PC-9 (cell line): ENCODE data around the gene UGT1A1. TPM values are rescaled to one million over a fixed set of nuclear protein-coding genes. Genes with fewer than 3 reads are reported as not detected.
A peak's percentile ranks its signal among the peaks of the same experiment; 100 is the strongest.

Experiments used
- BruUV-seq: library from RNA; stranded (reverse); fragments of 400-500 nt; replicated peaks from 2 replicates; lab custom pipeline; 2021; lab: Mats Ljungman, UMichigan
- CTCF ChIA-PET: fragments of 300-600 bp; sonication (Branson Sonifier 250); formaldehyde crosslinking; loops from one replicate; lab custom pipeline; 2022; ENCODE audit warnings: antibody characterized with exemption; lab: Charles Lee
- POLR2A ChIA-PET: fragments of 300-600 bp; sonication (Branson Sonifier 250); formaldehyde crosslinking; loops from one replicate; lab custom pipeline; 2022; ENCODE audit warnings: antibody characterized with exemption; ENCODE audit not compliant: unreplicated experiment; lab: Charles Lee
- DNase-seq, 2 experiments: peaks; one replicate each; pipeline versions ENCODE4 v3.0.0 to v3.0.0-alpha.2; 2015 to 2022; ENCODE audit warnings: mixed read lengths in 1 of 2
- H2AFZ ChIP-seq: fragments of 200-600 bp; sonication (generic); 2 replicates; pipeline ENCODE4 v1.8.1; 2017; ENCODE audit warnings: antibody characterized with exemption
- H3F3A ChIP-seq: fragments of 200-600 bp; sonication (generic); 2 replicates; pipeline ENCODE4 v1.8.1; 2017; ENCODE audit warnings: antibody characterized with exemption, mild to moderate bottlenecking, low read depth; ENCODE audit not compliant: insufficient read depth
- H3K27ac ChIP-seq: fragments of 200-600 bp; sonication (generic); 2 replicates; pipeline ENCODE4 v1.6.1; 2016; ENCODE audit warnings: mixed run types
- H3K27me3 ChIP-seq: fragments of 200-600 bp; sonication (generic); 2 replicates; pipeline ENCODE4 v1.6.1; 2016; ENCODE audit warnings: low read depth, mixed run types; ENCODE audit not compliant: insufficient read depth
- H3K36me3 ChIP-seq: fragments of 200-600 bp; sonication (generic); 2 replicates; pipeline ENCODE4 v1.6.1; 2016; ENCODE audit warnings: low read depth, mixed run types
- H3K4me1 ChIP-seq: fragments of 200-600 bp; sonication (generic); replicated peaks from 2 replicates; pipeline ENCODE4 v1.6.1; 2016; ENCODE audit warnings: mixed run types; ENCODE audit not compliant: insufficient read depth
- H3K4me2 ChIP-seq: fragments of 200-600 bp; sonication (generic); 2 replicates; pipeline ENCODE4 v1.6.1; 2017; ENCODE audit warnings: mixed run types
- H3K4me3 ChIP-seq: fragments of 200-600 bp; sonication (generic); 2 replicates; pipeline ENCODE4 v1.6.1; 2016; ENCODE audit warnings: mixed run types
- H3K79me2 ChIP-seq: fragments of 200-600 bp; sonication (generic); 2 replicates; pipeline ENCODE4 v1.6.1; 2017; ENCODE audit warnings: low read depth, mixed run types
- H3K9me2 ChIP-seq: fragments of 200-600 bp; sonication (generic); 2 replicates; pipeline ENCODE4 v1.8.1; 2017; ENCODE audit warnings: mild to moderate bottlenecking; ENCODE audit not compliant: insufficient read depth
- H3K9me3 ChIP-seq: fragments of 200-600 bp; sonication (generic); 2 replicates; pipeline ENCODE4 v1.8.1; 2016; ENCODE audit warnings: low read depth; ENCODE audit not compliant: insufficient read depth
- H4K20me1 ChIP-seq: fragments of 200-600 bp; sonication (generic); 2 replicates; pipeline ENCODE4 v1.8.1; 2017; ENCODE audit not compliant: insufficient read depth
- EZH2 ChIP-seq: fragments of 200-600 bp; sonication (generic); IDR thresholded peaks from 2 replicates; pipeline ENCODE4 v1.8.0; 2017; ENCODE audit warnings: antibody characterized with exemption, low read depth
- intact Hi-C: fragments of 100-400 bp; cut with micrococcal nuclease; formaldehyde crosslinking; loops from one replicate; pipeline ENCODE4 v1.10.0; 2022; ENCODE audit not compliant: unreplicated experiment
- total RNA-seq: library from RNA; stranded (reverse); gene quantifications from 2 replicates; pipeline ENCODE4 v1.2.3, GENCODE V29; 2021
- TF ChIP-seq, protein P1 (sequence below): fragments of 200-600 bp; sonication (generic); conservative IDR thresholded peaks from 2 replicates; pipeline ENCODE4 v1.6.1; 2017; ENCODE audit warnings: mixed run types, antibody characterized with exemption, mild to moderate bottlenecking, moderate library complexity

Gene UGT1A1
- total RNA-seq, 1 experiment from 2014 or later, result 64.8 TPM

DNA sequence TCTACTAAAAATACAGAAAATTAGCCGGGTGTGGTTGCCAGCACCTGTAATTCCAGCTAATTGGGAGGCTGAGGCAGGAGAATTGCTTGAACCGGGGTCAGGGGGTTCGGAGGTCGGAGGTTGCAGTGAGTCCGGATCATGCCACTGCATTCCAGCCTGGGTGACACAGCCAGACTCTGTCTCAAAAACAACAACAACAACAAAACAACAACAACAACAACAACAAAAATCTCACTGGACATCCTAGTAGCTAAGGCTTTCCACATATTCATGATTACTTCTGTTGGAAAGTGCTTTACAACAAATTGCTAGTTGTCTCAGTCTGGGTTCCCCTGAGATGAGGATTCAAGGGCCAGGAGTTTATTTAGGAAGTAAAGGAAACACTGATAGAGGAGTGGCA, 13.8 kb downstream of the UGT1A1 start:
- Histone ChIP-seq H3K27me3 (no peaks in the 10 kb centered on the region), H3K79me2 (no peaks in the 10 kb centered on the region; the same call in 1 of the 2 replicates), H3K4me1 (no peaks in the 10 kb centered on the region), H3K27ac (no peak overlapping the region), H3K9me3 (no peaks in the 10 kb centered on the region; the same call in 1 of the 2 replicates), H2AFZ (no peak overlapping the region), H3K4me3 (no peak overlapping the region), H3K4me2 (no peak overlapping the region), H4K20me1 (peaks cover 5% of the 10 kb centered on the region; the same call in 1 of the 2 replicates), H3K9me2 (no peaks in the 10 kb centered on the region), H3K36me3 (peaks cover 39% of the 10 kb centered on the region), H3F3A (peaks cover 70% of the 10 kb centered on the region; the same call in 1 of the 2 replicates)
- intact Hi-C loops, result no loop called here
- no TSS peak for BruUV-seq
- TF ChIP-seq, protein P1, sequence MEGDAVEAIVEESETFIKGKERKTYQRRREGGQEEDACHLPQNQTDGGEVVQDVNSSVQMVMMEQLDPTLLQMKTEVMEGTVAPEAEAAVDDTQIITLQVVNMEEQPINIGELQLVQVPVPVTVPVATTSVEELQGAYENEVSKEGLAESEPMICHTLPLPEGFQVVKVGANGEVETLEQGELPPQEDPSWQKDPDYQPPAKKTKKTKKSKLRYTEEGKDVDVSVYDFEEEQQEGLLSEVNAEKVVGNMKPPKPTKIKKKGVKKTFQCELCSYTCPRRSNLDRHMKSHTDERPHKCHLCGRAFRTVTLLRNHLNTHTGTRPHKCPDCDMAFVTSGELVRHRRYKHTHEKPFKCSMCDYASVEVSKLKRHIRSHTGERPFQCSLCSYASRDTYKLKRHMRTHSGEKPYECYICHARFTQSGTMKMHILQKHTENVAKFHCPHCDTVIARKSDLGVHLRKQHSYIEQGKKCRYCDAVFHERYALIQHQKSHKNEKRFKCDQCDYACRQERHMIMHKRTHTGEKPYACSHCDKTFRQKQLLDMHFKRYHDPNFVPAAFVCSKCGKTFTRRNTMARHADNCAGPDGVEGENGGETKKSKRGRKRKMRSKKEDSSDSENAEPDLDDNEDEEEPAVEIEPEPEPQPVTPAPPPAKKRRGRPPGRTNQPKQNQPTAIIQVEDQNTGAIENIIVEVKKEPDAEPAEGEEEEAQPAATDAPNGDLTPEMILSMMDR, result no peak
- no peak for TF ChIP-seq EZH2
- ChIA-PET CTCF (no interaction called here), POLR2A (interaction anchor here (0.7 kb wide), 1 partner anchor 16 kb away, joined by 6 read pairs; no protein-coding TSS in a partner anchor)
- no peak for DNase-seq

DNA sequence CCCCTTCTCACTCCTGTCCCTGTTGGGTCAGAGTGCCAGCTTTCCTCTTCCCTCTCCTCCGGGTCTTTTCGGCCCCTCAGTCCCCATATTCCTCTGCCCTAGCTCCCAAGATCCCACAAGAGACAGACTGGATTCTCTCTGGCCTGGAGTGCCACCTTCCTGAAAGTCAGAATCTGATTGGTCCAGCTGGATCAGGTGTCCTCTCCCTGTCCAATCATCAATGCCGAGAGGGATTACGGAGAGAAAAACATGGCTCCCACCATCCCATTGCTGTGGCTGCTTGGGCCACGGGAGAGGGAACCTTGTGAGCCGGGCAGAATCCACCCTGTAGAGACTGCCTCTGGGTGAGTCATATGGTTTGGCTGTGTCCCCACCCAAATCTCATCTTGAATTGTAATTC, 15.3 kb downstream of the UGT1A1 start:
- H3K4me1 ChIP-seq, result no peaks in the 10 kb centered on the region
- H3K79me2 ChIP-seq, result no peaks in the 10 kb centered on the region
- H3K4me3 ChIP-seq, result no peak overlapping the region
- intact Hi-C loops, result no loop called here
- H3K9me3 ChIP-seq, result no peaks in the 10 kb centered on the region; the same call in 1 of the 2 replicates
- peaks cover 24% of the 10 kb centered on the region for H3K36me3 ChIP-seq
- peaks cover under 1% of the 10 kb centered on the region; the same call in 1 of the 2 replicates for H4K20me1 ChIP-seq
- CTCF ChIA-PET, result interaction anchor here (0.6 kb wide), 1 partner anchor 26 kb away, joined by 4 read pairs; no protein-coding TSS in a partner anchor
- TSS peak; percentile 4 for BruUV-seq
- no peak overlapping the region for H2AFZ ChIP-seq
- TF ChIP-seq, protein P1, result no peak
- TF ChIP-seq EZH2, result no peak
- peak in 1 of 2 experiments; percentile 43 for DNase-seq
- H3F3A ChIP-seq, result peaks cover 55% of the 10 kb centered on the region; the same call in 1 of the 2 replicates
- H3K4me2 ChIP-seq, result no peak overlapping the region
- H3K27ac ChIP-seq, result no peak overlapping the region
- POLR2A ChIA-PET, result interaction anchor here (0.8 kb wide), 2 partner anchors 70 to 73 kb away, joined by 3 to 13 read pairs; no protein-coding TSS in a partner anchor
- H3K9me2 ChIP-seq, result no peaks in the 10 kb centered on the region
- no peaks in the 10 kb centered on the region for H3K27me3 ChIP-seq

DNA sequence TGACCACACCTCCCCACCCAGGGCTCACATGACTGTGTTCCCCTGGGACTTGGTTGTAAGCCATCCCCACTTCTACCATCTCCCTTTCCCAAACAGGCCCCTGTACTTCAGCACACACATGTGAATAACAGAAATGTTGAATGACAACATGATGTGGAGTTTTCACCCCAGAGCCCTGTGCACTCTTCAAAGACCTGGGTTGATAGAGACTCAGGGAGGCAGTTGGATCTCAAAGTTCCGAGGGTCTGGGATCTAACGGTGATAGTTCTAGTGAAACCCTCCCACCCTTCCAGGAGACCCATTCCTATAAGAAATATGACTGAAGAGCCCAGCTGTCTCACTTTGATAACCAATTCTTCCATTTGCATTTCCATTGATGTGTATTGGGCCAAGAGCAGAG, 18.0 kb downstream of the UGT1A1 start, which contains the start of gene MROH2A:
TSS of gene MROH2A (plus strand) at position 301 of the 400 bp plus-strand sequence. CDS start 1,029 bp downstream, outside the sequence.
- Histone ChIP-seq H3K27ac (no peak within 1 kb of the TSS), H4K20me1 (no peaks in the 10 kb centered on the region), H3F3A (peaks cover 33% of the 10 kb centered on the region; the same call in 1 of the 2 replicates), H3K4me1 (no peaks in the 10 kb centered on the region), H3K4me2 (no peak within 1 kb of the TSS), H3K27me3 (no peaks in the 10 kb centered on the region), H3K36me3 (no peaks in the 10 kb centered on the region), H3K79me2 (no peaks in the 10 kb centered on the region), H3K4me3 (no peak within 1 kb of the TSS), H2AFZ (no peak within 1 kb of the TSS), H3K9me2 (no peaks in the 10 kb centered on the region), H3K9me3 (no peaks in the 10 kb centered on the region; the same call in 1 of the 2 replicates)
- DNase-seq, result no peak
- no TSS peak for BruUV-seq
- ChIA-PET POLR2A (interaction anchor here (0.6 kb wide), 1 partner anchor 87 kb away, joined by 4 read pairs; no protein-coding TSS in a partner anchor), CTCF (no interaction called here)
- no peak for TF ChIP-seq EZH2
- TF ChIP-seq, protein P1, result no peak
- intact Hi-C loops, result no loop called here
